GM23338 (cell line): ENCODE measurements around the gene SLCO4A1. TPM values are rescaled to one million over a fixed set of nuclear protein-coding genes. Genes with fewer than 3 reads are reported as not detected.

Experiments
- ATAC-seq: fragments of 200-7000 bp; cut with Tn5 transposase; 3 replicates; pipeline ENCODE4 v1.9.1; 2020
- DNase-seq: peaks from one replicate; pipeline ENCODE4 v3.0.0-alpha.2; 2015; ENCODE audit warnings: low spot score
- H2AFZ ChIP-seq: fragments of 200-600 bp; sonication (generic); 2 replicates; pipeline ENCODE4 v1.8.0; 2016; ENCODE audit warnings: antibody characterized with exemption, mild to moderate bottlenecking, moderate library complexity
- H3F3A ChIP-seq: fragments of 200-600 bp; sonication (generic); replicated peaks from 2 replicates; pipeline ENCODE4 v1.8.0; 2017; ENCODE audit warnings: antibody characterized with exemption, mixed run types, low read depth
- H3K27ac ChIP-seq: fragments of 200-600 bp; sonication (generic); 2 replicates; pipeline ENCODE4 v1.6.1; 2016; ENCODE audit warnings: low read depth
- H3K27me3 ChIP-seq: fragments of 200-600 bp; sonication (generic); 2 replicates; pipeline ENCODE4 v1.8.0; 2016; ENCODE audit warnings: mild to moderate bottlenecking, mixed run types, moderate library complexity; ENCODE audit not compliant: insufficient read depth
- H3K36me3 ChIP-seq: fragments of 200-600 bp; sonication (generic); 2 replicates; pipeline ENCODE4 v1.8.0; 2016; ENCODE audit warnings: mild to moderate bottlenecking; ENCODE audit not compliant: insufficient read depth
- H3K4me1 ChIP-seq: fragments of 200-600 bp; sonication (generic); 2 replicates; pipeline ENCODE4 v1.8.0; 2016; ENCODE audit warnings: mild to moderate bottlenecking, moderate library complexity; ENCODE audit not compliant: insufficient read depth
- H3K4me2 ChIP-seq: fragments of 200-600 bp; sonication (generic); 2 replicates; pipeline ENCODE4 v1.7.1; 2017; ENCODE audit warnings: mixed run types
- H3K4me3 ChIP-seq: fragments of 200-600 bp; sonication (generic); 2 replicates; pipeline ENCODE4 v1.6.1; 2016; ENCODE audit warnings: mixed run types
- H3K79me2 ChIP-seq: fragments of 200-600 bp; sonication (generic); replicated peaks from 2 replicates; pipeline ENCODE4 v1.8.0; 2017; ENCODE audit warnings: mild to moderate bottlenecking; ENCODE audit not compliant: insufficient read depth
- H3K9me2 ChIP-seq: fragments of 200-600 bp; sonication (generic); 2 replicates; pipeline ENCODE4 v1.8.0; 2017; ENCODE audit not compliant: insufficient read depth
- H4K20me1 ChIP-seq: fragments of 200-600 bp; sonication (generic); replicated peaks from 2 replicates; pipeline ENCODE4 v1.8.0; 2017; ENCODE audit warnings: mild to moderate bottlenecking; ENCODE audit not compliant: insufficient read depth
- H3K27ac Mint-ChIP-seq: 2 replicates; pipeline ENCODE4 v1.8.0; 2020; ENCODE audit warnings: inconsistent platforms, mild to moderate bottlenecking, moderate library complexity, mixed read lengths
- H3K27me3 Mint-ChIP-seq: 3 replicates; pipeline ENCODE4 v1.8.0; 2022; ENCODE audit warnings: low read depth, mild to moderate bottlenecking, moderate library complexity, mixed read lengths, inconsistent platforms; ENCODE audit not compliant: insufficient read depth, poor library complexity
- H3K36me3 Mint-ChIP-seq: 3 replicates; pipeline ENCODE4 v1.8.0; 2021; ENCODE audit warnings: low read depth, mild to moderate bottlenecking, inconsistent platforms, moderate library complexity, mixed read lengths
- H3K4me1 Mint-ChIP-seq: 3 replicates; pipeline ENCODE4 v1.8.0; 2020; ENCODE audit warnings: mild to moderate bottlenecking, inconsistent platforms, mixed read lengths
- H3K4me3 Mint-ChIP-seq: 3 replicates; pipeline ENCODE4 v1.8.0; 2021; ENCODE audit warnings: moderate library complexity, mild to moderate bottlenecking, inconsistent platforms, mixed read lengths
- H3K9me3 Mint-ChIP-seq: 3 replicates; pipeline ENCODE4 v1.8.0; 2020; ENCODE audit warnings: moderate library complexity, mild to moderate bottlenecking, inconsistent platforms, mixed read lengths
- CREB1 ChIP-seq: fragments of 250-450 bp; sonication (Bioruptor Pico); IDR thresholded peaks from 2 replicates; pipeline ENCODE4 v1.5.0; 2020; ENCODE audit warnings: low read depth, mild to moderate bottlenecking, moderate library complexity
- ETS1 ChIP-seq: IDR thresholded peaks from 2 replicates; pipeline ENCODE4 v1.6.1; 2016; ENCODE audit warnings: antibody characterized with exemption
- EZH2 ChIP-seq: fragments of 200-600 bp; sonication (generic); IDR thresholded peaks from one replicate; pipeline ENCODE4 v1.8.0; 2017; ENCODE audit warnings: antibody characterized with exemption, mild to moderate bottlenecking, low read depth; ENCODE audit not compliant: unreplicated experiment
- EZH2phosphoT487 ChIP-seq: fragments of 200-600 bp; sonication (generic); IDR thresholded peaks from one replicate; pipeline ENCODE4 v1.8.1; 2018; ENCODE audit warnings: antibody characterized with exemption; ENCODE audit not compliant: unreplicated experiment
- JUNB ChIP-seq: IDR thresholded peaks from one replicate; pipeline ENCODE4 v1.6.1; 2016; ENCODE audit warnings: antibody characterized with exemption; ENCODE audit not compliant: unreplicated experiment
- NANOG ChIP-seq: IDR thresholded peaks from 2 replicates; pipeline ENCODE4 v1.6.1; 2016; ENCODE audit warnings: antibody characterized with exemption, borderline replicate concordance
- POLR2AphosphoS5 ChIP-seq: IDR thresholded peaks from 2 replicates; pipeline ENCODE4 v1.6.1; 2016; ENCODE audit warnings: antibody characterized with exemption, low read depth
- REST ChIP-seq: IDR thresholded peaks from one replicate; pipeline ENCODE4 v1.6.1; 2018; ENCODE audit warnings: antibody characterized with exemption; ENCODE audit not compliant: unreplicated experiment
- STAT1 ChIP-seq: IDR thresholded peaks from one replicate; pipeline ENCODE4 v1.6.1; 2016; ENCODE audit warnings: antibody characterized with exemption; ENCODE audit not compliant: unreplicated experiment
- ZNF114 ChIP-seq: fragments of 250-450 bp; sonication (Bioruptor Pico); IDR thresholded peaks from 2 replicates; pipeline ENCODE4 v1.5.0; 2020; ENCODE audit warnings: mild to moderate bottlenecking, moderate library complexity
- ZNF331 ChIP-seq: fragments of 250-450 bp; sonication (Bioruptor Pico); IDR thresholded peaks from 2 replicates; pipeline ENCODE4 v1.5.0; 2020; ENCODE audit warnings: low read depth, mild to moderate bottlenecking, moderate library complexity
- polyA plus RNA-seq: library from polyadenylated mRNA; unstranded; fragments of >200 nt; fragmentation: Nextera tagmentation; extraction: Ambion mirVana; gene quantifications from 2 replicates; pipeline ENCODE4 v1.2.1, GENCODE V29; 2016
- total RNA-seq: library from RNA; depleted of rRNA; stranded (reverse); fragments of >200 nt; shearing (Covaris generic); gene quantifications from 2 replicates; pipeline ENCODE4 v1.2.3, GENCODE V29; 2014
- TF ChIP-seq, protein P1 (sequence below), 2 experiments: fragments of 200-600 bp in 1 of 2; sonication (generic) in 1 of 2; conservative IDR thresholded peaks; 2 replicates each; pipeline versions ENCODE4 v1.5.1 to v1.6.1; 2016 to 2017; ENCODE audit warnings: antibody characterized with exemption in 2 of 2, low read depth in 2 of 2, mild to moderate bottlenecking in 2 of 2, moderate library complexity in 1 of 2
- TF ChIP-seq, protein P2 (sequence below): fragments of 250-450 bp; sonication (Bioruptor Pico); IDR thresholded peaks from 2 replicates; pipeline ENCODE4 v1.5.0; 2020; ENCODE audit warnings: mild to moderate bottlenecking, moderate library complexity

The SLCO4A1 gene
- total and polyA plus RNA-seq, 2 experiments from 2014 or later, result 28.5 to 41.6 TPM

- Mint-ChIP-seq H3K27ac (no peak overlapping the region), H3K4me1 (peaks cover 5% of the 10 kb centered on the region; the same call in 2 of the 3 replicates), H3K4me3 (no peak overlapping the region), H3K9me3 (no peaks in the 10 kb centered on the region), H3K36me3 (no peaks in the 10 kb centered on the region; the same call in 2 of the 3 replicates), H3K27me3 (peaks cover 30% of the 10 kb centered on the region)
- H3K36me3 ChIP-seq, result no peaks in the 10 kb centered on the region
- no peaks in the 10 kb centered on the region for H3K9me2 ChIP-seq
- H3K27me3 ChIP-seq, result peaks cover 26% of the 10 kb centered on the region
- TF ChIP-seq REST (no peak), ZNF331 (CRISPR knock-in tag) (no peak), EZH2phosphoT487 (no peak), JUNB (no peak), NANOG (no peak), EZH2 (no peak), ZNF114 (CRISPR knock-in tag) (no peak), ETS1 (no peak), CREB1 (CRISPR knock-in tag) (no peak), POLR2AphosphoS5 (no peak), STAT1 (no peak)
- TF ChIP-seq, protein P1, sequence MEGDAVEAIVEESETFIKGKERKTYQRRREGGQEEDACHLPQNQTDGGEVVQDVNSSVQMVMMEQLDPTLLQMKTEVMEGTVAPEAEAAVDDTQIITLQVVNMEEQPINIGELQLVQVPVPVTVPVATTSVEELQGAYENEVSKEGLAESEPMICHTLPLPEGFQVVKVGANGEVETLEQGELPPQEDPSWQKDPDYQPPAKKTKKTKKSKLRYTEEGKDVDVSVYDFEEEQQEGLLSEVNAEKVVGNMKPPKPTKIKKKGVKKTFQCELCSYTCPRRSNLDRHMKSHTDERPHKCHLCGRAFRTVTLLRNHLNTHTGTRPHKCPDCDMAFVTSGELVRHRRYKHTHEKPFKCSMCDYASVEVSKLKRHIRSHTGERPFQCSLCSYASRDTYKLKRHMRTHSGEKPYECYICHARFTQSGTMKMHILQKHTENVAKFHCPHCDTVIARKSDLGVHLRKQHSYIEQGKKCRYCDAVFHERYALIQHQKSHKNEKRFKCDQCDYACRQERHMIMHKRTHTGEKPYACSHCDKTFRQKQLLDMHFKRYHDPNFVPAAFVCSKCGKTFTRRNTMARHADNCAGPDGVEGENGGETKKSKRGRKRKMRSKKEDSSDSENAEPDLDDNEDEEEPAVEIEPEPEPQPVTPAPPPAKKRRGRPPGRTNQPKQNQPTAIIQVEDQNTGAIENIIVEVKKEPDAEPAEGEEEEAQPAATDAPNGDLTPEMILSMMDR (conservative IDR thresholded peaks at IDR 0.05; ENCODE audit: low read depth in 2 of 2), result no peak
- TF ChIP-seq, protein P2, sequence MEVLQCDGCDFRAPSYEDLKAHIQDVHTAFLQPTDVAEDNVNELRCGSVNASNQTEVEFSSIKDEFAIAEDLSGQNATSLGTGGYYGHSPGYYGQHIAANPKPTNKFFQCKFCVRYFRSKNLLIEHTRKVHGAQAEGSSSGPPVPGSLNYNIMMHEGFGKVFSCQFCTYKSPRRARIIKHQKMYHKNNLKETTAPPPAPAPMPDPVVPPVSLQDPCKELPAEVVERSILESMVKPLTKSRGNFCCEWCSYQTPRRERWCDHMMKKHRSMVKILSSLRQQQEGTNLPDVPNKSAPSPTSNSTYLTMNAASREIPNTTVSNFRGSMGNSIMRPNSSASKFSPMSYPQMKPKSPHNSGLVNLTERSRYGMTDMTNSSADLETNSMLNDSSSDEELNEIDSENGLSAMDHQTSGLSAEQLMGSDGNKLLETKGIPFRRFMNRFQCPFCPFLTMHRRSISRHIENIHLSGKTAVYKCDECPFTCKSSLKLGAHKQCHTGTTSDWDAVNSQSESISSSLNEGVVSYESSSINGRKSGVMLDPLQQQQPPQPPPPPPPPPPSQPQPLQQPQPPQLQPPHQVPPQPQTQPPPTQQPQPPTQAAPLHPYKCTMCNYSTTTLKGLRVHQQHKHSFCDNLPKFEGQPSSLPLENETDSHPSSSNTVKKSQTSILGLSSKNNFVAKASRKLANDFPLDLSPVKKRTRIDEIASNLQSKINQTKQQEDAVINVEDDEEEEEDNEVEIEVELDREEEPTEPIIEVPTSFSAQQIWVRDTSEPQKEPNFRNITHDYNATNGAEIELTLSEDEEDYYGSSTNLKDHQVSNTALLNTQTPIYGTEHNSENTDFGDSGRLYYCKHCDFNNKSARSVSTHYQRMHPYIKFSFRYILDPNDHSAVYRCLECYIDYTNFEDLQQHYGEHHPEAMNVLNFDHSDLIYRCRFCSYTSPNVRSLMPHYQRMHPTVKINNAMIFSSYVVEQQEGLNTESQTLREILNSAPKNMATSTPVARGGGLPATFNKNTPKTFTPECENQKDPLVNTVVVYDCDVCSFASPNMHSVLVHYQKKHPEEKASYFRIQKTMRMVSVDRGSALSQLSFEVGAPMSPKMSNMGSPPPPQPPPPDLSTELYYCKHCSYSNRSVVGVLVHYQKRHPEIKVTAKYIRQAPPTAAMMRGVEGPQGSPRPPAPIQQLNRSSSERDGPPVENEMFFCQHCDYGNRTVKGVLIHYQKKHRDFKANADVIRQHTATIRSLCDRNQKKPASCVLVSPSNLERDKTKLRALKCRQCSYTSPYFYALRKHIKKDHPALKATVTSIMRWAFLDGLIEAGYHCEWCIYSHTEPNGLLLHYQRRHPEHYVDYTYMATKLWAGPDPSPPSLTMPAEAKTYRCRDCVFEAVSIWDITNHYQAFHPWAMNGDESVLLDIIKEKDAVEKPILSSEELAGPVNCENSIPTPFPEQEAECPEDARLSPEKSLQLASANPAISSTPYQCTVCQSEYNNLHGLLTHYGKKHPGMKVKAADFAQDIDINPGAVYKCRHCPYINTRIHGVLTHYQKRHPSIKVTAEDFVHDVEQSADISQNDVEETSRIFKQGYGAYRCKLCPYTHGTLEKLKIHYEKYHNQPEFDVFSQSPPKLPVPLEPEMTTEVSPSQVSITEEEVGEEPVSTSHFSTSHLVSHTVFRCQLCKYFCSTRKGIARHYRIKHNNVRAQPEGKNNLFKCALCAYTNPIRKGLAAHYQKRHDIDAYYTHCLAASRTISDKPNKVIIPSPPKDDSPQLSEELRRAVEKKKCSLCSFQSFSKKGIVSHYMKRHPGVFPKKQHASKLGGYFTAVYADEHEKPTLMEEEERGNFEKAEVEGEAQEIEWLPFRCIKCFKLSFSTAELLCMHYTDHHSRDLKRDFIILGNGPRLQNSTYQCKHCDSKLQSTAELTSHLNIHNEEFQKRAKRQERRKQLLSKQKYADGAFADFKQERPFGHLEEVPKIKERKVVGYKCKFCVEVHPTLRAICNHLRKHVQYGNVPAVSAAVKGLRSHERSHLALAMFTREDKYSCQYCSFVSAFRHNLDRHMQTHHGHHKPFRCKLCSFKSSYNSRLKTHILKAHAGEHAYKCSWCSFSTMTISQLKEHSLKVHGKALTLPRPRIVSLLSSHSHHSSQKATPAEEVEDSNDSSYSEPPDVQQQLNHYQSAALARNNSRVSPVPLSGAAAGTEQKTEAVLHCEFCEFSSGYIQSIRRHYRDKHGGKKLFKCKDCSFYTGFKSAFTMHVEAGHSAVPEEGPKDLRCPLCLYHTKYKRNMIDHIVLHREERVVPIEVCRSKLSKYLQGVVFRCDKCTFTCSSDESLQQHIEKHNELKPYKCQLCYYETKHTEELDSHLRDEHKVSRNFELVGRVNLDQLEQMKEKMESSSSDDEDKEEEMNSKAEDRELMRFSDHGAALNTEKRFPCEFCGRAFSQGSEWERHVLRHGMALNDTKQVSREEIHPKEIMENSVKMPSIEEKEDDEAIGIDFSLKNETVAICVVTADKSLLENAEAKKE (CRISPR knock-in tag), result no peak
- H3K79me2 ChIP-seq, result no peaks in the 10 kb centered on the region
- DNase-seq (no peak), ATAC-seq (no peak)
- no peak overlapping the region for H2AFZ ChIP-seq
- H3K4me2 ChIP-seq, result no peak overlapping the region
- no peaks in the 10 kb centered on the region for H3F3A ChIP-seq
- H4K20me1 ChIP-seq, result no peaks in the 10 kb centered on the region
- no peak overlapping the region for H3K27ac ChIP-seq
- peaks cover 3% of the 10 kb centered on the region; the same call in 1 of the 2 replicates for H3K4me1 ChIP-seq
- H3K4me3 ChIP-seq, result no peak overlapping the region
Observed at GRCh38 chr20:62705627-62706026, 63.3 kb downstream of the SLCO4A1 start.
